Choroid plexus epithelial cell (primary cell): ENCODE measurements around the gene DHH.
"Not testable (repeated sequence)": the region's sequence is repeated elsewhere in the genome, so short reads cannot be mapped to it uniquely, and the experiment has no call there.

Experiments used
- DNase-seq: peaks from one replicate; pipeline ENCODE4 v3.0.0-alpha.2; 2010; ENCODE audit warnings: low read depth
- H3K4me3 ChIP-seq: 2 replicates; pipeline ENCODE4 v1.5.1; 2011; ENCODE audit warnings: low read depth, mild to moderate bottlenecking, control low read depth, low read length, moderate library complexity
- CTCF ChIP-seq: conservative IDR thresholded peaks from 2 replicates; pipeline ENCODE4 v1.5.1; 2011; ENCODE audit warnings: low read depth, mild to moderate bottlenecking, control low read depth, inconsistent platforms, low read length, moderate library complexity

The DHH gene

GRCh38 chr12:49069507-49070346 lies 24.9 kb downstream of the DHH start, which contains the start of gene RHEBL1:
Gene RHEBL1 (minus strand): TSS chr12:49069979. CDS start chr12:49069785, 194 bp downstream.
- peak; percentile 40 for TF ChIP-seq CTCF
- DNase-seq, result peak; percentile 97
- H3K4me3 ChIP-seq, result peak within 1 kb of the TSS; percentile 83

GRCh38 chr12:49068879-49069506 lies 25.6 kb downstream of the DHH start:
- no peak for TF ChIP-seq CTCF
- H3K4me3 ChIP-seq, result peak overlapping the region; percentile 83
- DNase-seq, result no peak

GRCh38 chr12:49066120-49066519 lies 28.5 kb downstream of the DHH start:
- H3K4me3 ChIP-seq, result no peak overlapping the region
- no peak for TF ChIP-seq CTCF
- DNase-seq, result no peak

- no peak overlapping the region for H3K4me3 ChIP-seq
- no peak for TF ChIP-seq CTCF
- DNase-seq, result no peak
Measured at GRCh38 chr12:49064767-49065152, 29.8 kb downstream of the DHH start.

- not testable (repeated sequence) for H3K4me3 ChIP-seq, DNase-seq
Measured at GRCh38 chr12:49061916-49062315, 32.7 kb downstream of the DHH start.

GRCh38 chr12:49061157-49061650 lies 33.4 kb downstream of the DHH start:
- no peak for DNase-seq
- TF ChIP-seq CTCF, result no peak
- H3K4me3 ChIP-seq, result peak overlapping the region; percentile 93

GRCh38 chr12:49060237-49061156 lies 34.1 kb downstream of the DHH start, which contains the start of gene KMT2D:
Gene KMT2D (minus strand): TSS chr12:49060794. CDS start chr12:49055324, 5,470 bp downstream.
- peak; percentile 98 for DNase-seq
- peak within 1 kb of the TSS; percentile 93 for H3K4me3 ChIP-seq
- peak; percentile 38 for TF ChIP-seq CTCF
